ENCODE data around the gene EPG5.

EPG5 gene

DNA sequence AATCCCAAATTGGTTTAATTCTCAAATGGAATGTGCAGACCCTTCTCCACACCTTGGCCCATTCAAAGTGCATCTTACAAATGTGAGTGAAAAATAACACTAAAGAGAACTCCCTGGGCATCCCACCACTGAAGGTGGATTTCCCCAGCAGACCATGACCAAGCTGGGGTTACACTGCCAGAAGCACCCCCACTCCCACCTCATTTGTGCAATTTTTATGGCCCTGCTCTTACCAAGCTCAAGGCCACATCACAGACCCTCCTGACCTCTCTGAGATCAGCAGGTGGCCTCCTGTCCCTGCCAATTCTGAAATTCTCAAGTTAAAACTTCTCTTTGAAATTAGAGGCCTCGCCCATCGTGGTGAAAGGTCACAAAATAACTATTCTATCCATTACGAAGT lies 120.0 kb downstream of the EPG5 start:
- TF ChIP-seq ZFX (IDR thresholded peaks at IDR 0.05; ENCODE audit: borderline replicate concordance) (no peak), CTCF (IDR thresholded peaks at IDR 0.05) (no peak)
- no peak overlapping the region for H3K27ac ChIP-seq

DNA sequence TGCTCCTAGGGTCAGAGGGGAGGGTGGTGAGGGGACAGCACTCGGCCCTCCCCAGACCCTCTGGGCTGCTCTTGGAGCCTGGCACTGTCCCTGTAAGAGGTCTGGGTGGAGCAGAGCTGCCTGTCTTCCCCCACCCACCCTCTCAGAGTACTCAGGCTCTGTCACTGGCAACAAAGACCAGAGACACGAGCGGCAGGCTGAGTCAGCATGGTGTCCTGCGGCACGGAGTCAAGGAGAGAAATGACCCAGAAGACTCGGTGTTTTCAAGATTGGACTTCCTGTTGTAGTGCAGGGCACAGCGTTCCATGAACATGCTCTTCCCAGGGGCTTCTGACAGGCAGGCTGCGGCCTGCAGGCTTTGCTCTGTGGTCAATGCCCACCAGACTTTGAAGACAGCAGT lies 121.7 kb downstream of the EPG5 start:
- H3K27ac ChIP-seq: no peak overlapping the region
- no peak for TF ChIP-seq ZFX (IDR thresholded peaks at IDR 0.05; ENCODE audit: borderline replicate concordance)
- TF ChIP-seq CTCF (IDR thresholded peaks at IDR 0.05): no peak

- no peak overlapping the region for H3K27ac ChIP-seq
- TF ChIP-seq CTCF (IDR thresholded peaks at IDR 0.05) (no peak), ZFX (IDR thresholded peaks at IDR 0.05; ENCODE audit: borderline replicate concordance) (no peak)
These were observed 122.2 kb downstream of the EPG5 start for GRCh38 chr18:45844938-45845337.

DNA sequence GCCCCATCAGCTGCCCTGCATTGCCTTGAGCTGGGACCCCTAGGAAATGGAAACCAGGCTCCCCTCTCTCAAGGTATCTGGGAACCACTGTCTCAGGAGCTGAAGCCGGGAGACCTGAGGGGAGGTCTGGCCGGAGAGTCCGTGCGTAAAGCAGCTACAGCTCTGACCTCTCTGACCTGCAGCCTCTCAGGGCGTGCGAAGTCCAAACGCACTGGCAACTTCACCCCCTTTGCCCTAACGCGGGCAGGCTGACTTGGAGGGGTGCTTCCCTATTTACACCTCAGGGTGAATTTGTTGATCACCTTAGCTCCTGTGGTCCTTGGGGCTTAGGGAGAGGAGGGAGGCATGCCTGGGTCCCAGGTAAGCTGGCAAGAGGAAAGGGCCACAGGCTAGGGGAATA lies 124.1 kb downstream of the EPG5 start:
- no peak overlapping the region for H3K27ac ChIP-seq
- TF ChIP-seq CTCF (IDR thresholded peaks at IDR 0.05) (no peak), ZFX (IDR thresholded peaks at IDR 0.05; ENCODE audit: borderline replicate concordance) (no peak)

- TF ChIP-seq CTCF (IDR thresholded peaks at IDR 0.05) (no peak), ZFX (IDR thresholded peaks at IDR 0.05; ENCODE audit: borderline replicate concordance) (no peak)
- no peak overlapping the region for H3K27ac ChIP-seq
These were observed 125.2 kb downstream of the EPG5 start for GRCh38 chr18:45841765-45842442.

- no peak for TF ChIP-seq ZFX (IDR thresholded peaks at IDR 0.05; ENCODE audit: borderline replicate concordance)
- no peak overlapping the region for H3K27ac ChIP-seq
These were observed 125.9 kb downstream of the EPG5 start for GRCh38 chr18:45841060-45841764.

DNA sequence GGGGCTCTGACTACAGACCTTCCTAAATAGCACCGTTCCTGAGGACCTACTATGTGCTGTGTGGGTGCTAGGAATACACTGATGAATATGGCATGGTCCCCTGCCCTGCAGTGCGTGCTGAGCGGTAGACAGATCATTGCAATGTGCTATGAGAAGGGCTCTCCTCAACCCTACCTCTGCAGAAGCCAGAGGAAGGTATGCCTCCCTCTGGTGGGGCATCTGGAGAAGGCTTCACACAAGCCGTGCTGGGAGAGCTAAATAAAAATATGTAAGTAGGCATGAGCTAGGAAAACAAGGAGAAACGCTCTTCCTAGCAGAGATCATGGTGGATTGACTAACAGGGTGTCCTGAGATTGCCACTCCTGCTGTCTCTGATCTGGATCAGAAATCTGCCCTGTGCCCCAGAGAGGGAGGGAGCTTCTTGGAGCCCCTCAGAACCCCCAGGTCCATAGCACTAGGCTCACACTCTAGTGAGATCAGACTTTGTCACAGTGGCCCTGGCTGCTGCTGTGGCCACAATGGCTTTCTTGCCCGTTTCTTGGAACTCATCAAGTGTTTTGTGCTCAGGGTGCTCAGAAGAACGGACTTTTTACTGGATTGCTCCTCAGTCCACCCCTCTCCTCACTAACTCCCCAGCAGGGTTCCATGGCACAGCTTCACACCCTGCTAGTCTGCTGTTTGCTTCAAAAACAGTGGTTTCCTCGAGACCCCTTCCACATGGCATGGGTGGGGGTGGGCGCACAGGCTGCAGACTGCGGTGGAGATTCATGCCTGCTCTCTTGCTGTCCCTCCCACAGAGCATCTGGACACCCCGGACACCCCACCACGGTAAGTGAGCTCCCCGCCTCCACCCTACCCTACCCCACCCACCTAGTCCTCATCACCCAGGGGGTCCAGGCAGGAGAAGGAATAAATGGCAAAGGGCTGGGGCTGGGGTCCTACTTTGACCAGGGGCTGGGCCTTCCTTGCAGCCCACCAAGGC lies 127.4 kb downstream of the EPG5 start:
- TF ChIP-seq ZFX (IDR thresholded peaks at IDR 0.05; ENCODE audit: borderline replicate concordance) (no peak), CTCF (IDR thresholded peaks at IDR 0.05) (peak; percentile 45)
- no peak overlapping the region for H3K27ac ChIP-seq
